Epithelial cell of proximal tubule (primary cell): ENCODE measurements around the gene CNTN5. TPM values are rescaled to one million over a fixed set of nuclear protein-coding genes. Genes with fewer than 3 reads are reported as not detected.

Experiments used
- DNase-seq: peaks from one replicate; pipeline ENCODE4 v3.0.0-alpha.2; 2011; ENCODE audit warnings: low read depth
- H3K4me3 ChIP-seq: 2 replicates; pipeline ENCODE4 v1.5.1; 2011; ENCODE audit warnings: low read depth, mild to moderate bottlenecking, low read length
- total RNA-seq: library from RNA; depleted of rRNA; stranded (reverse); fragments of >200 nt; gene quantifications from 2 replicates; pipeline ENCODE4 v1.2.3, GENCODE V29; 2015
- TF ChIP-seq, protein P1 (sequence below): conservative IDR thresholded peaks from 2 replicates; pipeline ENCODE4 v1.5.1; 2012; ENCODE audit warnings: low read depth, mild to moderate bottlenecking, low read length

The CNTN5 gene
- total RNA-seq, 1 donor from 2014 or later, result not detected

DNA sequence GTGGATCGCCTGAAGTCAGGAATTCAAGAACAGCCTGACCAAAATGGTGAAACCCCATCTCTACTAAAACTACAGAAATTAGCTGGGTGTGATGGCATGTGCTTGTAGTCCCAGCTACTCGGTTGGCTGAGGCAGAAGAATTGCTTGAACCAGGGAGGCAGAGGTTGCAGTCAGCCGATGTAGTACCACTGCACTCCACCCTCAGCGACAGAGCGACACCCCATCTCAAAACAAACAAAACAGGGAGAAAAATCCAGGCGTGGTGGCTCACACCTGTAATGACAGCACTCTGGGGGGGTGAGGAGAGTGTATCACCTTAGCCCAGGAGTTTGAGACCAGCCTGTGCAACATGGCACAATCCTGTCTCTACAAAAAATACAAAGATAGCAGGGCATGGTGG, 864.0 kb downstream of the CNTN5 start:
- TF ChIP-seq, protein P1, sequence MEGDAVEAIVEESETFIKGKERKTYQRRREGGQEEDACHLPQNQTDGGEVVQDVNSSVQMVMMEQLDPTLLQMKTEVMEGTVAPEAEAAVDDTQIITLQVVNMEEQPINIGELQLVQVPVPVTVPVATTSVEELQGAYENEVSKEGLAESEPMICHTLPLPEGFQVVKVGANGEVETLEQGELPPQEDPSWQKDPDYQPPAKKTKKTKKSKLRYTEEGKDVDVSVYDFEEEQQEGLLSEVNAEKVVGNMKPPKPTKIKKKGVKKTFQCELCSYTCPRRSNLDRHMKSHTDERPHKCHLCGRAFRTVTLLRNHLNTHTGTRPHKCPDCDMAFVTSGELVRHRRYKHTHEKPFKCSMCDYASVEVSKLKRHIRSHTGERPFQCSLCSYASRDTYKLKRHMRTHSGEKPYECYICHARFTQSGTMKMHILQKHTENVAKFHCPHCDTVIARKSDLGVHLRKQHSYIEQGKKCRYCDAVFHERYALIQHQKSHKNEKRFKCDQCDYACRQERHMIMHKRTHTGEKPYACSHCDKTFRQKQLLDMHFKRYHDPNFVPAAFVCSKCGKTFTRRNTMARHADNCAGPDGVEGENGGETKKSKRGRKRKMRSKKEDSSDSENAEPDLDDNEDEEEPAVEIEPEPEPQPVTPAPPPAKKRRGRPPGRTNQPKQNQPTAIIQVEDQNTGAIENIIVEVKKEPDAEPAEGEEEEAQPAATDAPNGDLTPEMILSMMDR, result no peak
- DNase-seq, result no peak
- no peak overlapping the region for H3K4me3 ChIP-seq

DNA sequence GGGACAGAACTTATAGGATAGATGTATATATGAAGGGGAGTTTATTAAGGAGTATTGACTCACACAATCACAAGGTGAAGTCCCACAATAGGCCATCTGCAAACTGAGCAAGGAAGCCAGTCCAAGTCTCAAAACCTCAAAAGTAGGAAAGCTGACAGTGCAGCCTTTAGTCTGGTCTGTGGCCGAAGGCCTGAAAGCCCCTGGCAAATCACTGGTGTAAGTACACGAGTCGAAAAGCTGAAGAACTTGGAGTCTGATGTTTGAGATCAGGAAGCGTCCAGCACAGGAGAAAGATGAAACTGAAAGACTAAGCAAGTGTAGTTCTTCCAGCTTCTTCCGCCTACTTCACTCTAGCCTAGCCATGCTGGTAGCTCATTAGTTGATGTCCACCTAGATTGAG, 866.7 kb downstream of the CNTN5 start:
- H3K4me3 ChIP-seq, result no peak overlapping the region
- no peak for DNase-seq
- TF ChIP-seq, protein P1, result no peak

DNA sequence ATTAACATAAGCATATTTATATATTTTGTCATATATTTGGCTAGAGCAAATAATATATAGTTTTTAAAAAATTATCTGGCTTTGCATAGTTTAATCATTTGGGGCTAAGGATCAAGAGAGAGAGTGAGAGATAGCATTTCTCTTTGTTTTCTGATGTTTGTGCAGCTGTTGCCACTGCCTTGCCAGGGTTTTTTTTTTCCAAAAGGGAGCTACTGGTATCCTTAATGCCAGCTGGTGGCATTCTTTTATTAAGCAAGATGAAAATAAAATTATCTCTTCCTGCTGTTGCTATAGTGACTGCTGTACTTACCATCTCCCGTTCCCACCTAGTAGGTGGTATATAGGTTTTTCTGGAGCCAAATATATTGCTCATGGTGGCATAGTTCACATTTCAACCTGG, 873.1 kb downstream of the CNTN5 start:
- no peak overlapping the region for H3K4me3 ChIP-seq
- TF ChIP-seq, protein P1, result no peak
- DNase-seq, result no peak

DNA sequence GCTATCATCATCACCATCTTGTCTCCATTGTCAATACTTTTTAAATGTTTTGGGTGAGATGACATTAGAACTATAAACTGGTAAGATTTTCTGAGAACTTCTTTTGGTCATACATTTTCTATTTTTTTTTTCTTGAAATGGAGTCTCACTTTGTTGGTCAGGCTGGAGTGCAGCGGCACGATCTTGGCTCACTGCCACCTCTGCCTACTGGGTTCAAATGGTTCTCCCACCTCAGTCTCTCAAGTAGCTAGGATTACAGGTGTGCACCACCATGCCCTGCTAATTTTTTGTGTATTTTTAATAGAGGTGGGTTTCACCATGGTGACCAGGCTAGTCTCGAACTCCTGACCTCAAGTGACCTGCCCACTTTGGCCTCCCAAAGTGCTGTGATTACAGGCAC, 880.4 kb downstream of the CNTN5 start:
- TF ChIP-seq, protein P1, result no peak
- no peak for DNase-seq
- no peak overlapping the region for H3K4me3 ChIP-seq

DNA sequence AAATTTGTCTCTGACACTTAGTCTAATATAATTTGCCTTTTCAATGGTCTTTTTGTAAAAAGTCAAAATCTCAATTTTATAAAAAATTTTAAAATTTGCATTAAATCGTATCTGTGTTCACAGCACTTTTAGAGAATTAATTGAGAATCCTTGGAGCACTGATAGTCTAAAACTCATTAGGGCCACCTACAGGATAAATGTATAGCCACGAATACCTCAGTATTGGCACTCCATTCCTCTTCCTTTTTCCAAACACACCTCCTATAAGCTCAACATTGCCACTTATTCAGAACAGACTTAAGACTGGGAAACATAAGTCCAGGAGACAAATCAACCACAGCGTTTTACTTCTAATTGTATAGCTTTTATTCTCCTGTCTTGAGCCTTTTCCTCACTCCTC, 890.4 kb downstream of the CNTN5 start:
- no peak overlapping the region for H3K4me3 ChIP-seq
- TF ChIP-seq, protein P1, result peak; percentile 13
- no peak for DNase-seq

DNA sequence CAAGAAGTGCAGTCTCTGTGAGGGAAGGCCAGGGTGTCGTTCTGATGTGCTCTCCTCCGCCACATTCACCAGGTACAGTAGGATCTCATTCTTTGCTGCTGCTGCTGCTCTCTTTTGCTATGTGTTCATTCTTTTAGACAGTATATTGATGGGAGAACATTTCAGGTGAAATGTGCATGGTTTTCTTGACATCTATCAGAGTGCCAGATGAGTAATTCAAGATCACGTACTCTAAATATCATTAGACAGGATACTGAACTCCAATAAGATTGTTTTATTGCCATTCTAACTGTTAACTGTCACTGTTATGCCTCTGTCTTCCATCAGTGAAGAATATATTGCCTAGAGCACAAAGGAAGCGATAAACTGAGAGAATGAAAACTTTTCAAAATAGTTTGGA, 895.3 kb downstream of the CNTN5 start:
- TF ChIP-seq, protein P1, result no peak
- no peak overlapping the region for H3K4me3 ChIP-seq
- no peak for DNase-seq

DNA sequence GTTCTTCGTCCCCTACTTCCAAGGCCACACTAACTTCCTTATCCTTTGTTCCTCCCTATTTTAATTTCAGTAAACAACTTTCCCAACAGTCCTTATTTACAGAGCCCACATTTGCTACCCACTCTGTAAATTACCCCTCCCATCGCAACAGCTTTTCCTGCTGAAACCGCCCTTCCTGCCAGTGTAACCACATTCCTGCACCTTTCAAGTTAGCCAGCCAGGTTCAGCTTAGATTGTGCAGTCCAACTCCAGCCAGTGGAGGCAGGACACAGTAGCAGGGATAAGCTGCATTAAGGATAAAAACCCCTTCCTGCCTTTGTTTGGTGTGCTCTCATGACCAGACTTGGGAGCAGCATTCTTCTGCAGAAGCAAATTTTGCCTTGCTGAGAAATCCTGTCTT, 898.0 kb downstream of the CNTN5 start:
- no peak overlapping the region for H3K4me3 ChIP-seq
- TF ChIP-seq, protein P1, result no peak
- DNase-seq, result no peak
